ENCODE measurements around the gene LENEP.

GRCh38 chr1:155018617-155019348, 25.4 kb downstream of the LENEP start:
- TF ChIP-seq CTCF (IDR thresholded peaks at IDR 0.05) (no peak), POLR2A (IDR thresholded peaks at IDR 0.05) (no peak), POLR2AphosphoS5 (IDR thresholded peaks at IDR 0.05) (no peak)
